Lung (tissue), 12 donors: ENCODE data around the gene NR3C1. TPM values are rescaled to one million over a fixed set of nuclear protein-coding genes. Genes with fewer than 3 reads are reported as not detected.

Source experiments
- ATAC-seq: fragments of 200-7000 bp; cut with Tn5 transposase; one replicate; pipeline ENCODE4 v1.9.1; 2020; ENCODE audit warnings: moderate number of reproducible peaks; ENCODE audit not compliant: insufficient read depth, low FRiP score
- DNase-seq, 3 donors: peaks; one replicate each; pipeline ENCODE4 v3.0.0-alpha.2; 2013 to 2017
- H3K27ac ChIP-seq, 2 donors: one replicate each; pipeline ENCODE4 v1.5.1; 2013; ENCODE audit warnings: mild to moderate bottlenecking in 2 of 2, moderate library complexity in 2 of 2, control low read depth in 1 of 2, inconsistent platforms in 1 of 2, low read depth in 1 of 2, low read length in 1 of 2
- H3K27me3 ChIP-seq, 3 donors: one replicate each; pipeline ENCODE4 v1.5.1; 2013; ENCODE audit warnings: low read length in 2 of 3; ENCODE audit not compliant: control insufficient read depth in 3 of 3, insufficient read depth in 3 of 3
- H3K36me3 ChIP-seq, 4 donors: one replicate each; pipeline ENCODE4 v1.5.1; 2013; ENCODE audit warnings: low read length in 4 of 4, mild to moderate bottlenecking in 1 of 4, moderate library complexity in 1 of 4; ENCODE audit not compliant: control insufficient read depth in 4 of 4, insufficient read depth in 4 of 4
- H3K4me1 ChIP-seq, 5 donors: one replicate each; pipeline ENCODE4 v1.5.1; 2013; ENCODE audit warnings: low read length in 5 of 5, mild to moderate bottlenecking in 2 of 5, moderate library complexity in 1 of 5; ENCODE audit not compliant: control insufficient read depth in 5 of 5, insufficient read depth in 5 of 5
- H3K4me3 ChIP-seq: one replicate; pipeline ENCODE4 v1.5.1; 2013; ENCODE audit warnings: mild to moderate bottlenecking, control low read depth, moderate library complexity
- H3K9ac ChIP-seq, 2 donors: one replicate each; pipeline ENCODE4 v1.5.1; 2013; ENCODE audit warnings: low read length in 2 of 2, control low read depth in 1 of 2; ENCODE audit not compliant: insufficient read depth in 1 of 2
- H3K9me3 ChIP-seq, 4 donors: one replicate each; pipeline ENCODE4 v1.5.1; 2013; ENCODE audit warnings: low read length in 3 of 4, mild to moderate bottlenecking in 1 of 4, moderate library complexity in 1 of 4; ENCODE audit not compliant: control insufficient read depth in 4 of 4, insufficient read depth in 3 of 4
- CTCF ChIP-seq: IDR thresholded peaks from 2 replicates; pipeline ENCODE4 v1.5.1; 2012; ENCODE audit warnings: mild to moderate bottlenecking; ENCODE audit errors: control extremely low read depth, extremely low read depth
- WGBS, 2 donors: extraction: QIAGEN DNeasy Blood & Tissue Kit; methylation state at CpG; one replicate each; pipeline ENCODE4 v1.1.7; 2013; 5-methylcytosine and 5-hydroxymethylcytosine counted together
- polyA plus RNA-seq, 2 donors: library from polyadenylated mRNA; stranded (reverse); fragments of 200-250 nt; gene quantifications; one replicate each; pipeline ENCODE4 v1.2.1, GENCODE V29; 2013
- total RNA-seq, 2 donors: library from RNA; depleted of rRNA in 1 of 2; stranded (reverse); fragments of >200 nt in 1 of 2; gene quantifications; one replicate each; pipeline ENCODE4 v1.2.1, GENCODE V29; 2014 to 2021
- donor health status: control.
- donor health status: control.
- donor health status: Bipolar disorder and iron deficiency.
- donor health status: healthy.
- donor health status: DM: yes; HTN: yes; CAD: no.

The NR3C1 gene
- total and polyA plus RNA-seq, 4 donors, result 21.6 to 103 (median 48.2) TPM

GRCh38 chr5:143347698-143348344 lies 55.7 kb downstream of the NR3C1 start:
- Histone ChIP-seq H3K27me3 (no peaks in the 10 kb centered on the region), H3K4me3 (no peak overlapping the region), H3K27ac (no peak overlapping the region), H3K4me1 (peaks cover 0 to 44% (median 3%) of the 10 kb centered on the region in 5 donors), H3K9me3 (no peaks in the 10 kb centered on the region), H3K36me3 (no peaks in the 10 kb centered on the region), H3K9ac (no peak overlapping the region)
- ATAC-seq (no peak), DNase-seq (no peak)
- no peak for TF ChIP-seq CTCF
- WGBS, 2 donors, result 71 to 82% methylated on average over 3 of the region's 3 CpGs

GRCh38 chr5:143347046-143347445 lies 56.4 kb downstream of the NR3C1 start:
- H3K27ac ChIP-seq, result no peak overlapping the region
- H3K4me1 ChIP-seq, result peaks cover 0 to 51% (median 3%) of the 10 kb centered on the region in 5 donors
- WGBS, 2 donors, result 12 to 13% methylated on average over 1 of the region's 1 CpG
- ATAC-seq (no peak), DNase-seq (no peak)
- H3K36me3 ChIP-seq, result no peaks in the 10 kb centered on the region
- H3K27me3 ChIP-seq, result no peaks in the 10 kb centered on the region
- no peak overlapping the region for H3K9ac ChIP-seq
- no peak overlapping the region for H3K4me3 ChIP-seq
- TF ChIP-seq CTCF, result no peak
- no peaks in the 10 kb centered on the region for H3K9me3 ChIP-seq

- Histone ChIP-seq H3K27me3 (no peaks in the 10 kb centered on the region), H3K4me3 (no peak overlapping the region), H3K9me3 (no peaks in the 10 kb centered on the region), H3K36me3 (no peaks in the 10 kb centered on the region), H3K27ac (peak overlapping the region in 1 of 2 donors; percentile 68), H3K4me1 (peaks cover 0 to 52% (median 3%) of the 10 kb centered on the region in 5 donors), H3K9ac (no peak overlapping the region)
- no peak for DNase-seq
- 88 to 89% methylated on average over 1 of the region's 1 CpG for WGBS, 2 donors
- TF ChIP-seq CTCF, result no peak
- no peak for ATAC-seq
These were observed 57.6 kb downstream of the NR3C1 start for GRCh38 chr5:143345671-143346440.
